ENCODE results near the gene FGD2.

FGD2 gene

GRCh38 chr6:36973647-36974046, 31.8 kb upstream of the FGD2 start:
- Histone ChIP-seq H3K4me3 (no peak overlapping the region), H3K9me3 (no peaks in the 10 kb centered on the region), H3K27me3 (no peaks in the 10 kb centered on the region), H3K4me1 (peaks cover 0 to 10% (median 0%) of the 10 kb centered on the region in 4 donors), H3K27ac (no peak overlapping the region), H3K36me3 (peaks cover 98 to 100% (median 99%) of the 10 kb centered on the region in 3 donors)
- TF ChIP-seq, protein P1, sequence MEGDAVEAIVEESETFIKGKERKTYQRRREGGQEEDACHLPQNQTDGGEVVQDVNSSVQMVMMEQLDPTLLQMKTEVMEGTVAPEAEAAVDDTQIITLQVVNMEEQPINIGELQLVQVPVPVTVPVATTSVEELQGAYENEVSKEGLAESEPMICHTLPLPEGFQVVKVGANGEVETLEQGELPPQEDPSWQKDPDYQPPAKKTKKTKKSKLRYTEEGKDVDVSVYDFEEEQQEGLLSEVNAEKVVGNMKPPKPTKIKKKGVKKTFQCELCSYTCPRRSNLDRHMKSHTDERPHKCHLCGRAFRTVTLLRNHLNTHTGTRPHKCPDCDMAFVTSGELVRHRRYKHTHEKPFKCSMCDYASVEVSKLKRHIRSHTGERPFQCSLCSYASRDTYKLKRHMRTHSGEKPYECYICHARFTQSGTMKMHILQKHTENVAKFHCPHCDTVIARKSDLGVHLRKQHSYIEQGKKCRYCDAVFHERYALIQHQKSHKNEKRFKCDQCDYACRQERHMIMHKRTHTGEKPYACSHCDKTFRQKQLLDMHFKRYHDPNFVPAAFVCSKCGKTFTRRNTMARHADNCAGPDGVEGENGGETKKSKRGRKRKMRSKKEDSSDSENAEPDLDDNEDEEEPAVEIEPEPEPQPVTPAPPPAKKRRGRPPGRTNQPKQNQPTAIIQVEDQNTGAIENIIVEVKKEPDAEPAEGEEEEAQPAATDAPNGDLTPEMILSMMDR (IDR thresholded peaks at IDR 0.05), result no peak
- intact Hi-C loops (cut with DNase I; ENCODE audit: low total_unique reads), result no loop called here
- no peak for DNase-seq

DNA sequence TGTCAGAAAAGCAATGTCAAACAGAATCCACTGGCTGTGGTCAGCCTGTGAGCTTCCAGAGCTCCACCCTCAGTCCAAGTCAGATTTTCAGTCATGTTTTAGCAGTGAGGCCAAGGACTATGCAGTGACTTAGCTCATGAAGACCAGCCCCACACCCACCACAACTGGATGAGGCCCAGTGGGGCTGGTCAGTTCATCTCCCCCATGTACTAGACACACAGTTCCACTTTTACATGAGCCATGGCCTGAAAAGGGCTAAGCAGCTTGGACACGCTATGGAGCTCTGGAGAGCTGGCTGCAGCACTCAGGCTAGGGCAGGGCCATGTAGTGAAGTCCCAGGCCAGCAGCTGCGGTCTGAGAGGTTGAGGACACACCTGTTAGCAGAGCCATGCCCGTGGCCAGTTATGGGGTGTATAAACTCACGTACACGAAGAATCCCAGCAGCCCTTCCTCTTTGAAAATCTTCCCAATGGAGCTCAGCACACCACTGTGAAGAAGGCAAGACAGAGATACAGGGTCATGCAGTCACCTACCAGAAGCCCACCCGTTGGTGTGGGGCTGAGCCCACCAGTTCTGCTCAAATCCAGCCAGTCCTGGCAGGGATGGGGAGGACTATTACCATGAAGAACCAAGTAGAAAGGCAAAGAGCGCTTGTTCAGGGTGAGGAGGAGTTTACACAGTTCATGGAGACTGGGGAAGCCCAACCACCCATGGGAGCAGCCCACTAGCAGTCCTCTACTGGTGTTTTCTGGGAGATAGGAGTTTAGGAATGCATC, 30.0 kb upstream of the FGD2 start:
- Histone ChIP-seq H3K27me3 (no peaks in the 10 kb centered on the region), H3K4me3 (no peak overlapping the region), H3K4me1 (peaks cover 0 to 21% (median 6%) of the 10 kb centered on the region in 4 donors), H3K36me3 (peaks cover 80 to 90% (median 84%) of the 10 kb centered on the region in 3 donors), H3K9me3 (no peaks in the 10 kb centered on the region), H3K27ac (no peak overlapping the region)
- TF ChIP-seq, protein P1 (IDR thresholded peaks at IDR 0.05), result no peak
- no peak for DNase-seq
- intact Hi-C loops (cut with DNase I; ENCODE audit: low total_unique reads), result no loop called here

DNA sequence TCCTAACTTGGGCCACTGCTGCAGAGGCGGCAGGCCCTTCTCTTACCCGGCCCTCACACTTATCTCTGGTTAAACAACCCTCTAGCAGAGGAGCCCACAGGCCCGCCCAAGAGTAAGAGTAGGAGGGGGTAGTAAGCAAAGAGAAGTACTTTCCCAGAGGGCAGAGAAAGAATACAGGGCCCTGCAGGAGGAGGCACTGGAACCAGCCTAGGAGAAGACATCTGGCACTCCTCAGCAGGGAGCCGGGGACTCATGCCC, 29.5 kb upstream of the FGD2 start:
- DNase-seq, result no peak
- intact Hi-C loops (cut with DNase I; ENCODE audit: low total_unique reads), result no loop called here
- Histone ChIP-seq H3K36me3 (peaks cover 75 to 90% (median 79%) of the 10 kb centered on the region in 3 donors), H3K9me3 (no peaks in the 10 kb centered on the region), H3K4me1 (peaks cover 0 to 26% (median 10%) of the 10 kb centered on the region in 4 donors), H3K27me3 (no peaks in the 10 kb centered on the region), H3K4me3 (no peak overlapping the region), H3K27ac (no peak overlapping the region)
- TF ChIP-seq, protein P1 (IDR thresholded peaks at IDR 0.05), result no peak

DNA sequence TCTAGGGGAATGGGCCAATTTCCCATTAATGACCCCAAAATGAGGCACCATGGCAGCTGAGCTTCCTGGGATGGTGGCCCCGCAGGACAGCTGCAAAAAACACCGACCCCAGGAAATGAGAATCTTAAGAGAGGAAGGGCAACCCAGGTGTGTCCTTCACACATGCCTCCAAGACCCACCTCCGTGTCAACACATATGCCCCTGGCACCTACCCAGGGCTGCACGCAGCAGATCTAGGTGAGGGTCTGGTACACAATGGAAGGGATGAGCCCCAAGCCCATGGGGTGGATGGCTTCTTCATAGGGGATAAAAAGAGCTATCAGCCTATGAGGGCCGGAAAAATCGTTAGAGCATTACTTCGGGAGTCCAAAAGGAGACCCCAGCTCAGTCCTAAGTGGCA, 28.9 kb upstream of the FGD2 start:
- Histone ChIP-seq H3K9me3 (no peaks in the 10 kb centered on the region), H3K4me1 (peaks cover 0 to 32% (median 15%) of the 10 kb centered on the region in 4 donors), H3K36me3 (peaks cover 73 to 89% (median 73%) of the 10 kb centered on the region in 3 donors), H3K27me3 (no peaks in the 10 kb centered on the region), H3K27ac (no peak overlapping the region), H3K4me3 (no peak overlapping the region)
- intact Hi-C loops (cut with DNase I; ENCODE audit: low total_unique reads), result no loop called here
- TF ChIP-seq, protein P1 (IDR thresholded peaks at IDR 0.05), result no peak
- DNase-seq, result no peak

DNA sequence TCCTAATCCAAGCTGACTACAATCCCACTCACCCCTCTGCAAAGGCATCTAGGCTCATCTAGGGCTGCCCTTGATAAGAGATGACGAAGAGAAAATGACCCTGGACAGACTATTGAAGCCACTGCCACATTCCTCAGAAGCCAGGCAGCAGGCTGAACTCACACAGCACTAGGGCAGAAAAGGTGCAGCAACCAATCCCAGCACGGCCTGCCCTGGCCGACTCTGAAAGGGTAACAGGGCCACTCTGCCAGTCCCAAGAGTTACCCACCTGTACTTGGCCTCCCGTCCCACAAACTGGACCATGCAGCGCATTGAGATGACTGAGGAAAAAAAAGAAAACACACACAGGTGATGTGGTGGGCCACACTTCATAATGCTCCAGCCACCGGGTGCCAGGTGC, 28.5 kb upstream of the FGD2 start:
- Histone ChIP-seq H3K27ac (no peak overlapping the region), H3K36me3 (peaks cover 69 to 85% (median 69%) of the 10 kb centered on the region in 3 donors), H3K9me3 (no peaks in the 10 kb centered on the region), H3K4me3 (no peak overlapping the region), H3K27me3 (no peaks in the 10 kb centered on the region), H3K4me1 (peaks cover 0 to 34% (median 19%) of the 10 kb centered on the region in 4 donors)
- intact Hi-C loops (cut with DNase I; ENCODE audit: low total_unique reads), result no loop called here
- TF ChIP-seq, protein P1 (IDR thresholded peaks at IDR 0.05), result no peak
- DNase-seq, result no peak
